ENCODE measurements around the gene CLCN5.

GRCh38 chrX:49949961-49950360 is 27.6 kb downstream of the CLCN5 start:
- TF ChIP-seq CTCF (CRISPR knock-in tag; IDR thresholded peaks at IDR 0.05) (no peak), SNRNP70 (IDR thresholded peaks at IDR 0.05; ENCODE audit: low read depth, low read length) (no peak), SP2 (CRISPR knock-in tag; IDR thresholded peaks at IDR 0.05) (no peak), TAF15 (IDR thresholded peaks at IDR 0.05; ENCODE audit: low read depth, low read length, poor library complexity, severe bottlenecking) (no peak), JUND (CRISPR knock-in tag; IDR thresholded peaks at IDR 0.05) (no peak), ZNF296 (CRISPR knock-in tag; conservative IDR thresholded peaks at IDR 0.05) (no peak), NFYC (CRISPR knock-in tag; IDR thresholded peaks at IDR 0.05) (no peak), HNRNPH1 (optimal IDR thresholded peaks at IDR 0.05; ENCODE audit: low read depth, low read length) (no peak), MAFG (CRISPR knock-in tag; IDR thresholded peaks at IDR 0.05) (no peak), RNF2 (conservative IDR thresholded peaks at IDR 0.05; ENCODE audit: low read depth) (no peak), MAFF (IDR thresholded peaks at IDR 0.05; ENCODE audit: low read depth, low read length) (no peak), EP300 (IDR thresholded peaks at IDR 0.05; ENCODE audit: low read depth in 2 of 2, low read length in 2 of 2) (no peak), EP300 (CRISPR knock-in tag; IDR thresholded peaks at IDR 0.05; ENCODE audit: borderline replicate concordance) (no peak), TBX3 (IDR thresholded peaks at IDR 0.05; ENCODE audit: borderline replicate concordance) (no peak), CEBPB (IDR thresholded peaks at IDR 0.05; ENCODE audit: borderline replicate concordance, low read depth, low read length) (no peak)
